ENCODE measurements around the gene IPO8. TPM values are rescaled to one million over a fixed set of nuclear protein-coding genes. Genes with fewer than 3 reads are reported as not detected.

IPO8 gene
- total and polyA plus RNA-seq, 2 of the 8 experiments (the other 6 are each of a cell fraction or from before 2014, with no cell fraction given) = 7.2 to 59.8 TPM

DNA sequence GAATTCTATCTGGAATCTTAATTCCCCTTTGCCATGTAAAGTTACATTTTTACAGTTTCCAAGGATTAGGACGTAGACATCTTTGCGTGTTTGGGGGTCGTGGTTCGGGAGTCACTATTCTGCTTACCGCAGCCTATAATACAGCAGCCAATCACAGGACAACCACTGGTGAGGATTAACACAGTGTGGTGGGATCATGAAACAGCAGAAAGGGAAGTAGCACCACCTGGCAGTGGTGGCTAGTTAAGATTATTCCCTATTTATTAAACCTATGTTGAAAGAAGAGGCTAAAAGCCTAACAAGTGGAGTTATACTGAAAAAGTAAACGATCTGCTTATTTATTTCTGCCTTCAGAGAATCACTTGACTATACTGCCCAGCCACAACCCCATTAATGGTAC is 71.7 kb downstream of the IPO8 start:
- no peak overlapping the region for H2BK12ac ChIP-seq (ENCODE audit: low read depth, low read length)
- H3K4me1 ChIP-seq (replicated peaks in 1 of 4; ENCODE audit: control insufficient read depth in 3 of 4, insufficient read depth in 4 of 4, low read length in 3 of 4) = no peaks in the 10 kb centered on the region
- peaks cover 0 to 2% (median 0%) of the 10 kb centered on the region in 4 experiments; a peak in 1 of 8 replicates for H3K36me3 ChIP-seq (ENCODE audit: control insufficient read depth in 2 of 4, insufficient read depth in 4 of 4, low read length in 3 of 4)
- no peak overlapping the region for H2AFZ ChIP-seq (ENCODE audit: low read length)
- no peak overlapping the region for H2BK15ac ChIP-seq (ENCODE audit: low read length)
- no peak overlapping the region for H4K8ac ChIP-seq (ENCODE audit: extremely low read depth, insufficient read depth, low read length)
- FAIRE-seq = no peak
- H4K20me1 ChIP-seq (replicated peaks in 1 of 2; ENCODE audit: control insufficient read depth in 1 of 2, insufficient read depth in 2 of 2, low read length in 2 of 2) = no peaks in the 10 kb centered on the region
- H3K4me2 ChIP-seq (ENCODE audit: insufficient read depth in 1 of 2, low read depth in 2 of 2, low read length in 2 of 2) = no peak overlapping the region
- no peaks in the 10 kb centered on the region for H3K79me2 ChIP-seq (ENCODE audit: control insufficient read depth in 1 of 2, insufficient read depth in 2 of 2, low read length in 2 of 2)
- H3K27me3 ChIP-seq (replicated peaks in 1 of 4; ENCODE audit: control insufficient read depth in 3 of 4, extremely low read depth in 1 of 4, insufficient read depth in 3 of 4, low read length in 3 of 4) = no peaks in the 10 kb centered on the region
- DNase-seq (ENCODE audit: low read depth in 1 of 2, low spot score in 2 of 2) = no peak
- no peak overlapping the region for H3K27ac ChIP-seq (ENCODE audit: low read depth, low read length)
- H3K9ac ChIP-seq (replicated peaks in 1 of 4; ENCODE audit: extremely low read depth in 1 of 4, low read depth in 3 of 4, low read length in 3 of 4) = no peak overlapping the region
- no peaks in the 10 kb centered on the region for H3K79me1 ChIP-seq (ENCODE audit: low read depth, low read length)
- H3K23ac ChIP-seq (ENCODE audit: insufficient read length) = no peak overlapping the region
- no peaks in the 10 kb centered on the region for H3K23me2 ChIP-seq (ENCODE audit: low read depth, low read length)
- H2BK5ac ChIP-seq (ENCODE audit: low read depth, low read length) = no peak overlapping the region
- no peak for TF ChIP-seq USF2 (IDR thresholded peaks at IDR 0.05; ENCODE audit: low read length)
- TF ChIP-seq, protein P1, sequence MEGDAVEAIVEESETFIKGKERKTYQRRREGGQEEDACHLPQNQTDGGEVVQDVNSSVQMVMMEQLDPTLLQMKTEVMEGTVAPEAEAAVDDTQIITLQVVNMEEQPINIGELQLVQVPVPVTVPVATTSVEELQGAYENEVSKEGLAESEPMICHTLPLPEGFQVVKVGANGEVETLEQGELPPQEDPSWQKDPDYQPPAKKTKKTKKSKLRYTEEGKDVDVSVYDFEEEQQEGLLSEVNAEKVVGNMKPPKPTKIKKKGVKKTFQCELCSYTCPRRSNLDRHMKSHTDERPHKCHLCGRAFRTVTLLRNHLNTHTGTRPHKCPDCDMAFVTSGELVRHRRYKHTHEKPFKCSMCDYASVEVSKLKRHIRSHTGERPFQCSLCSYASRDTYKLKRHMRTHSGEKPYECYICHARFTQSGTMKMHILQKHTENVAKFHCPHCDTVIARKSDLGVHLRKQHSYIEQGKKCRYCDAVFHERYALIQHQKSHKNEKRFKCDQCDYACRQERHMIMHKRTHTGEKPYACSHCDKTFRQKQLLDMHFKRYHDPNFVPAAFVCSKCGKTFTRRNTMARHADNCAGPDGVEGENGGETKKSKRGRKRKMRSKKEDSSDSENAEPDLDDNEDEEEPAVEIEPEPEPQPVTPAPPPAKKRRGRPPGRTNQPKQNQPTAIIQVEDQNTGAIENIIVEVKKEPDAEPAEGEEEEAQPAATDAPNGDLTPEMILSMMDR (IDR thresholded peaks at IDR 0.05; ENCODE audit: control extremely low read depth in 1 of 3, insufficient read depth in 1 of 3, low read depth in 1 of 3, low read length in 3 of 3) = peak in 1 of 3 experiments; percentile 11; a peak in 1 of 4 replicates
- peak; percentile 39 to 50 for TF ChIP-seq RAD21 (IDR thresholded peaks at IDR 0.05 in 1 of 2, conservative IDR thresholded peaks at IDR 0.05 in 1 of 2; ENCODE audit: low read depth in 2 of 2, low read length in 2 of 2)
- no peak for TF ChIP-seq E2F6 (IDR thresholded peaks at IDR 0.05)
- no peak for TF ChIP-seq TCF12 (IDR thresholded peaks at IDR 0.05; ENCODE audit: low read depth, low read length)
- TF ChIP-seq GTF2F1 (IDR thresholded peaks at IDR 0.05; ENCODE audit: borderline replicate concordance, low read depth, low read length) = no peak
- no peak for TF ChIP-seq SRF (IDR thresholded peaks at IDR 0.05; ENCODE audit: low read depth, low read length)
- no peak overlapping the region for H2AK5ac ChIP-seq (ENCODE audit: low read depth, low read length)
- CTCF ChIA-PET (ENCODE audit: partially characterized antibody) = interaction anchor here (1.0 kb wide), 1 partner anchor 1105 kb away, joined by 3 read pairs; no protein-coding TSS in a partner anchor
- no peak overlapping the region for H4K91ac ChIP-seq (replicated peaks; ENCODE audit: insufficient read length, low read length)
- no peak overlapping the region for H3K56ac ChIP-seq (replicated peaks; ENCODE audit: insufficient read length, low read depth, low read length)
- H2BK120ac ChIP-seq (replicated peaks; ENCODE audit: low read depth, low read length) = no peak overlapping the region
- no peak overlapping the region for H2BK20ac ChIP-seq (ENCODE audit: low read length)
- no peak overlapping the region for H3K4me3 ChIP-seq (ENCODE audit: extremely low read depth in 1 of 4, insufficient read depth in 2 of 4, low read depth in 3 of 4, low read length in 4 of 4)
- 85% methylated on average over 6 of the region's 6 CpGs; no CpG with 5 or more reads in 1 of the 2 experiments for WGBS, 2 experiments (ENCODE audit: extremely low coverage in 1 of 2, insufficient coverage in 1 of 2, insufficient read length in 1 of 2, insufficient replicate concordance in 2 of 2, low coverage in 1 of 2, low lambda C conversion rate in 2 of 2, missing lambda C conversion rate in 1 of 2)
- no peak overlapping the region for H4K5ac ChIP-seq (ENCODE audit: insufficient read length, low read depth, low read length)
- H3K9me3 ChIP-seq (ENCODE audit: insufficient read depth in 2 of 2, low read depth in 1 of 2, low read length in 1 of 2) = no peaks in the 10 kb centered on the region
- POLR2A ChIA-PET (ENCODE audit: partially characterized antibody) = no interaction called here
- H3K4ac ChIP-seq (replicated peaks; ENCODE audit: insufficient read length, low read depth, low read length) = no peak overlapping the region
- H3K14ac ChIP-seq (ENCODE audit: insufficient read length) = no peak overlapping the region
- H3K18ac ChIP-seq (ENCODE audit: extremely low read depth, low read length) = no peak overlapping the region
